ENCODE measurements around the gene MFAP4. TPM values are rescaled to one million over a fixed set of nuclear protein-coding genes. Genes with fewer than 3 reads are reported as not detected.

MFAP4 gene
- total RNA-seq, 1 donor from 2014 or later = 307 TPM

- Mint-ChIP-seq H3K27ac (ENCODE audit: unreplicated experiment) (no peak overlapping the region), H3K4me1 (ENCODE audit: low read depth) (no peaks in the 10 kb centered on the region), H3K36me3 (ENCODE audit: low read depth) (no peaks in the 10 kb centered on the region), H3K27me3 (ENCODE audit: low read depth) (no peaks in the 10 kb centered on the region), H3K4me3 (ENCODE audit: unreplicated experiment) (no peak overlapping the region), H3K9me3 (ENCODE audit: low read depth) (no peaks in the 10 kb centered on the region)
- no peak for DNase-seq (ENCODE audit: low spot score)
- TF ChIP-seq CTCF (IDR thresholded peaks at IDR 0.05) = no peak
Observed at GRCh38 chr17:19424934-19425868, 38.2 kb upstream of the MFAP4 start.

GRCh38 chr17:19421926-19422325, 34.9 kb upstream of the MFAP4 start:
- H3K9me3 Mint-ChIP-seq (ENCODE audit: low read depth) = no peaks in the 10 kb centered on the region
- H3K4me3 Mint-ChIP-seq (ENCODE audit: unreplicated experiment) = no peak overlapping the region
- no peak overlapping the region for H3K27ac Mint-ChIP-seq (ENCODE audit: unreplicated experiment)
- H3K36me3 Mint-ChIP-seq (ENCODE audit: low read depth) = no peaks in the 10 kb centered on the region
- no peaks in the 10 kb centered on the region for H3K27me3 Mint-ChIP-seq (ENCODE audit: low read depth)
- TF ChIP-seq CTCF (IDR thresholded peaks at IDR 0.05) = no peak
- no peaks in the 10 kb centered on the region for H3K4me1 Mint-ChIP-seq (ENCODE audit: low read depth)
- no peak for DNase-seq (ENCODE audit: low spot score)

GRCh38 chr17:19421219-19421618, 34.2 kb upstream of the MFAP4 start:
- H3K27ac Mint-ChIP-seq (ENCODE audit: unreplicated experiment) = no peak overlapping the region
- DNase-seq (ENCODE audit: low spot score) = no peak
- no peaks in the 10 kb centered on the region for H3K4me1 Mint-ChIP-seq (ENCODE audit: low read depth)
- no peak for TF ChIP-seq CTCF (IDR thresholded peaks at IDR 0.05)
- no peak overlapping the region for H3K4me3 Mint-ChIP-seq (ENCODE audit: unreplicated experiment)
- H3K9me3 Mint-ChIP-seq (ENCODE audit: low read depth) = no peaks in the 10 kb centered on the region
- no peaks in the 10 kb centered on the region for H3K36me3 Mint-ChIP-seq (ENCODE audit: low read depth)
- no peaks in the 10 kb centered on the region for H3K27me3 Mint-ChIP-seq (ENCODE audit: low read depth)

GRCh38 chr17:19418251-19418992, 31.4 kb upstream of the MFAP4 start:
- Mint-ChIP-seq H3K27ac (ENCODE audit: unreplicated experiment) (no peak overlapping the region), H3K27me3 (ENCODE audit: low read depth) (no peaks in the 10 kb centered on the region), H3K4me3 (ENCODE audit: unreplicated experiment) (no peak overlapping the region), H3K36me3 (ENCODE audit: low read depth) (no peaks in the 10 kb centered on the region), H3K4me1 (ENCODE audit: low read depth) (no peaks in the 10 kb centered on the region), H3K9me3 (ENCODE audit: low read depth) (no peaks in the 10 kb centered on the region)
- TF ChIP-seq CTCF (IDR thresholded peaks at IDR 0.05) = no peak
- no peak for DNase-seq (ENCODE audit: low spot score)

GRCh38 chr17:19417611-19418010, 30.6 kb upstream of the MFAP4 start:
- no peak overlapping the region for H3K4me3 Mint-ChIP-seq (ENCODE audit: unreplicated experiment)
- no peak overlapping the region for H3K27ac Mint-ChIP-seq (ENCODE audit: unreplicated experiment)
- H3K9me3 Mint-ChIP-seq (ENCODE audit: low read depth) = no peaks in the 10 kb centered on the region
- no peak for TF ChIP-seq CTCF (IDR thresholded peaks at IDR 0.05)
- no peaks in the 10 kb centered on the region for H3K4me1 Mint-ChIP-seq (ENCODE audit: low read depth)
- H3K27me3 Mint-ChIP-seq (ENCODE audit: low read depth) = no peaks in the 10 kb centered on the region
- no peak for DNase-seq (ENCODE audit: low spot score)
- no peaks in the 10 kb centered on the region for H3K36me3 Mint-ChIP-seq (ENCODE audit: low read depth)
